HG02623 (cell line): ENCODE results near the gene SCN8A.

Experiments used
- ATAC-seq: cut with Tn5 transposase; IDR thresholded peaks from one replicate; pipeline ENCODE4 v1.9.1; 2021; ENCODE audit warnings: moderate library complexity; ENCODE audit not compliant: unreplicated experiment

Gene SCN8A

GRCh38 chr12:51811203-51812202 lies 220.5 kb downstream of the SCN8A start:
- ATAC-seq = no peak

GRCh38 chr12:51812871-51813270 lies 221.8 kb downstream of the SCN8A start:
- ATAC-seq = no peak

- ATAC-seq = no peak
Measured at GRCh38 chr12:51813931-51814310, 222.9 kb downstream of the SCN8A start.

- no peak for ATAC-seq
Measured at GRCh38 chr12:51814311-51815088, 223.5 kb downstream of the SCN8A start.

- no peak for ATAC-seq
Measured at GRCh38 chr12:51815571-51815970, 224.5 kb downstream of the SCN8A start.

- no peak for ATAC-seq
Measured at GRCh38 chr12:51817027-51817953, 226.3 kb downstream of the SCN8A start.

GRCh38 chr12:51818086-51818485 lies 227.1 kb downstream of the SCN8A start:
- no peak for ATAC-seq

GRCh38 chr12:51818566-51819300 lies 227.7 kb downstream of the SCN8A start:
- no peak for ATAC-seq

- no peak for ATAC-seq
Measured at GRCh38 chr12:51819736-51820525, 228.9 kb downstream of the SCN8A start.

- ATAC-seq = no peak
Measured at GRCh38 chr12:51820526-51821439, 229.8 kb downstream of the SCN8A start.

- ATAC-seq = no peak
Measured at GRCh38 chr12:51821440-51822260, 230.6 kb downstream of the SCN8A start.

- no peak for ATAC-seq
Measured at GRCh38 chr12:51822261-51822616, 231.2 kb downstream of the SCN8A start.

GRCh38 chr12:51822956-51823355 lies 231.9 kb downstream of the SCN8A start:
- ATAC-seq = no peak

GRCh38 chr12:51823875-51824565 lies 233.0 kb downstream of the SCN8A start:
- no peak for ATAC-seq

- ATAC-seq = no peak
Measured at GRCh38 chr12:51825216-51825615, 234.2 kb downstream of the SCN8A start.

- no peak for ATAC-seq
Measured at GRCh38 chr12:51826881-51827280, 235.8 kb downstream of the SCN8A start.
